Measurements from ENCODE around the gene SENP2. TPM values are rescaled to one million over a fixed set of nuclear protein-coding genes. Genes with fewer than 3 reads are reported as not detected.

Gene SENP2
- total and polyA plus RNA-seq, 9 of the 15 experiments (the other 6 are each of a cell fraction or from before 2014, with no cell fraction given): 11.8 to 67.1 (median 41.1) TPM

- TF ChIP-seq TAF7 (tag; IDR thresholded peaks at IDR 0.05) (no peak), KDM4B (IDR thresholded peaks at IDR 0.05; ENCODE audit: borderline replicate concordance in 2 of 2, low read depth in 1 of 2) (no peak), TAF15 (IDR thresholded peaks at IDR 0.05; ENCODE audit: low read depth, low read length) (no peak), RBM14 (IDR thresholded peaks at IDR 0.05; ENCODE audit: borderline replicate concordance, insufficient read depth, low read depth, low read length) (no peak), HMG20A (CRISPR knock-in tag; conservative IDR thresholded peaks at IDR 0.05) (no peak), WHSC1 (IDR thresholded peaks at IDR 0.05; ENCODE audit: low read length) (no peak), BMI1 (IDR thresholded peaks at IDR 0.05; ENCODE audit: low read length) (no peak), ZNF41 (CRISPR knock-in tag; conservative IDR thresholded peaks at IDR 0.05) (no peak), PHF20 (IDR thresholded peaks at IDR 0.05; ENCODE audit: partially characterized antibody) (no peak), E2F4 (CRISPR knock-in tag; IDR thresholded peaks at IDR 0.05; ENCODE audit: low read depth) (no peak), PCBP1 (IDR thresholded peaks at IDR 0.05; ENCODE audit: low read depth, low read length, poor library complexity, severe bottlenecking) (no peak), MYBL2 (IDR thresholded peaks at IDR 0.05; ENCODE audit: low read depth) (no peak), MYBL2 (CRISPR knock-in tag; IDR thresholded peaks at IDR 0.05; ENCODE audit: borderline replicate concordance) (no peak), ZNF316 (IDR thresholded peaks at IDR 0.05) (no peak), NR2C2 (CRISPR knock-in tag; IDR thresholded peaks at IDR 0.05) (no peak), NR2C2 (tag; IDR thresholded peaks at IDR 0.05) (0 out of 2 replicates have a peak, but pooled peaks have one; percentile 23), FOXM1 (IDR thresholded peaks at IDR 0.05; ENCODE audit: low read depth) (no peak), FOXM1 (CRISPR knock-in tag; IDR thresholded peaks at IDR 0.05; ENCODE audit: low read depth) (no peak)
- TF ChIP-seq, protein P1, sequence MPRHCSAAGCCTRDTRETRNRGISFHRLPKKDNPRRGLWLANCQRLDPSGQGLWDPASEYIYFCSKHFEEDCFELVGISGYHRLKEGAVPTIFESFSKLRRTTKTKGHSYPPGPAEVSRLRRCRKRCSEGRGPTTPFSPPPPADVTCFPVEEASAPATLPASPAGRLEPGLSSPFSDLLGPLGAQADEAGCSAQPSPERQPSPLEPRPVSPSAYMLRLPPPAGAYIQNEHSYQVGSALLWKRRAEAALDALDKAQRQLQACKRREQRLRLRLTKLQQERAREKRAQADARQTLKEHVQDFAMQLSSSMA (CRISPR knock-in tag; IDR thresholded peaks at IDR 0.05): no peak
- TF ChIP-seq, protein P2, sequence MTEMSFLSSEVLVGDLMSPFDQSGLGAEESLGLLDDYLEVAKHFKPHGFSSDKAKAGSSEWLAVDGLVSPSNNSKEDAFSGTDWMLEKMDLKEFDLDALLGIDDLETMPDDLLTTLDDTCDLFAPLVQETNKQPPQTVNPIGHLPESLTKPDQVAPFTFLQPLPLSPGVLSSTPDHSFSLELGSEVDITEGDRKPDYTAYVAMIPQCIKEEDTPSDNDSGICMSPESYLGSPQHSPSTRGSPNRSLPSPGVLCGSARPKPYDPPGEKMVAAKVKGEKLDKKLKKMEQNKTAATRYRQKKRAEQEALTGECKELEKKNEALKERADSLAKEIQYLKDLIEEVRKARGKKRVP (CRISPR knock-in tag; IDR thresholded peaks at IDR 0.05): no peak
- TF ChIP-seq, protein P3, sequence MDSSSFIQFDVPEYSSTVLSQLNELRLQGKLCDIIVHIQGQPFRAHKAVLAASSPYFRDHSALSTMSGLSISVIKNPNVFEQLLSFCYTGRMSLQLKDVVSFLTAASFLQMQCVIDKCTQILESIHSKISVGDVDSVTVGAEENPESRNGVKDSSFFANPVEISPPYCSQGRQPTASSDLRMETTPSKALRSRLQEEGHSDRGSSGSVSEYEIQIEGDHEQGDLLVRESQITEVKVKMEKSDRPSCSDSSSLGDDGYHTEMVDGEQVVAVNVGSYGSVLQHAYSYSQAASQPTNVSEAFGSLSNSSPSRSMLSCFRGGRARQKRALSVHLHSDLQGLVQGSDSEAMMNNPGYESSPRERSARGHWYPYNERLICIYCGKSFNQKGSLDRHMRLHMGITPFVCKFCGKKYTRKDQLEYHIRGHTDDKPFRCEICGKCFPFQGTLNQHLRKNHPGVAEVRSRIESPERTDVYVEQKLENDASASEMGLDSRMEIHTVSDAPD (CRISPR knock-in tag; IDR thresholded peaks at IDR 0.05): no peak
- TF ChIP-seq, protein P4, sequence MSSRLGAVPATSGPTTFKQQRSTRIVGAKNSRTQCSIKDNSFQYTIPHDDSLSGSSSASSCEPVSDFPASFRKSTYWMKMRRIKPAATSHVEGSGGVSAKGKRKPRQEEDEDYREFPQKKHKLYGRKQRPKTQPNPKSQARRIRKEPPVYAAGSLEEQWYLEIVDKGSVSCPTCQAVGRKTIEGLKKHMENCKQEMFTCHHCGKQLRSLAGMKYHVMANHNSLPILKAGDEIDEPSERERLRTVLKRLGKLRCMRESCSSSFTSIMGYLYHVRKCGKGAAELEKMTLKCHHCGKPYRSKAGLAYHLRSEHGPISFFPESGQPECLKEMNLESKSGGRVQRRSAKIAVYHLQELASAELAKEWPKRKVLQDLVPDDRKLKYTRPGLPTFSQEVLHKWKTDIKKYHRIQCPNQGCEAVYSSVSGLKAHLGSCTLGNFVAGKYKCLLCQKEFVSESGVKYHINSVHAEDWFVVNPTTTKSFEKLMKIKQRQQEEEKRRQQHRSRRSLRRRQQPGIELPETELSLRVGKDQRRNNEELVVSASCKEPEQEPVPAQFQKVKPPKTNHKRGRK (tag; IDR thresholded peaks at IDR 0.05): no peak
These were observed 48.6 kb upstream of the SENP2 start (continued) for GRCh38 chr3:185537369-185537970.
